HG03558 (cell line): ENCODE data around the gene GMDS.

Source experiments
- ATAC-seq: cut with Tn5 transposase; IDR thresholded peaks from one replicate; pipeline ENCODE4 v1.9.1; 2021; ENCODE audit warnings: moderate number of reproducible peaks; ENCODE audit not compliant: unreplicated experiment; ENCODE audit errors: extremely low read depth

Gene GMDS

GRCh38 chr6:1631251-1631650, 614.2 kb downstream of the GMDS start:
- no peak for ATAC-seq

GRCh38 chr6:1630771-1631217, 614.6 kb downstream of the GMDS start:
- ATAC-seq = no peak

GRCh38 chr6:1630212-1630770, 615.1 kb downstream of the GMDS start:
- ATAC-seq = no peak

- no peak for ATAC-seq
Measured at GRCh38 chr6:1629316-1629715, 616.1 kb downstream of the GMDS start.

- ATAC-seq = no peak
Measured at GRCh38 chr6:1627827-1628560, 617.4 kb downstream of the GMDS start.

GRCh38 chr6:1626481-1626880, 618.9 kb downstream of the GMDS start:
- no peak for ATAC-seq

GRCh38 chr6:1625794-1626435, 619.5 kb downstream of the GMDS start:
- no peak for ATAC-seq

- ATAC-seq = no peak
Measured at GRCh38 chr6:1624851-1625781, 620.3 kb downstream of the GMDS start.

- ATAC-seq = no peak
Measured at GRCh38 chr6:1624058-1624850, 621.2 kb downstream of the GMDS start.

- no peak for ATAC-seq
Measured at GRCh38 chr6:1623769-1624057, 621.7 kb downstream of the GMDS start.

GRCh38 chr6:1622851-1623768, 622.3 kb downstream of the GMDS start:
- no peak for ATAC-seq

GRCh38 chr6:1622220-1622850, 623.1 kb downstream of the GMDS start:
- ATAC-seq = no peak

GRCh38 chr6:1621070-1621701, 624.2 kb downstream of the GMDS start:
- ATAC-seq = no peak

- no peak for ATAC-seq
Measured at GRCh38 chr6:1620504-1621069, 624.8 kb downstream of the GMDS start.

GRCh38 chr6:1619673-1620503, 625.5 kb downstream of the GMDS start:
- no peak for ATAC-seq

GRCh38 chr6:1619098-1619672, 626.2 kb downstream of the GMDS start:
- no peak for ATAC-seq
